Measurements from ENCODE around the gene ATG2A.
"Not testable (repeated sequence)": the region's sequence is repeated elsewhere in the genome, so short reads cannot be mapped to it uniquely, and the experiment has no call there.

The ATG2A gene

DNA sequence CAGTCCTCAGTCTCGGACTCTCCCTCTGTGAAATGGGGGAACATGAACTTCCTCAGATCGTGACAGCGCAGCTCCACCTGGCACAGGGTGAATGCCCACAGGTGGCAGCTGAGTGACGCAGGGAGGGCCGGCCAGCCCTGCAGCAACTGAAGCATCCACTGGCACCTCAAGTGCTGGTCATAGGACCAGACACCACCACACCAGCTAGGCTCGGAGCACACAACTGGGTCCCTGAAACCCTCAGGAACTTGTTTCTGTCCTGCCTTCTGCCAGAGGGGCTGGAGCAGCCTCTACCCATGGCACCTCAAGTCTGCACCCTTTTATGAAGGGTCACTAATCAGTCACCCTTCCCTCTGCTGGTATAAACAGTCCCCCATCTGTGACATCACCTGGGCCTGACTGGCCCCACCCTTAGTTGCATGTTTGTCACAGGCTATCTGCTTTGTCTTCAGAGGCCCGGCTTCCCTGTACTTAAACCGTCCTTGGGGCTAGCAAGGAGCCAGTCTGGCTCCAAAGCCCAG is 65.1 kb downstream of the ATG2A start:
- DNase-seq: no peak

DNA sequence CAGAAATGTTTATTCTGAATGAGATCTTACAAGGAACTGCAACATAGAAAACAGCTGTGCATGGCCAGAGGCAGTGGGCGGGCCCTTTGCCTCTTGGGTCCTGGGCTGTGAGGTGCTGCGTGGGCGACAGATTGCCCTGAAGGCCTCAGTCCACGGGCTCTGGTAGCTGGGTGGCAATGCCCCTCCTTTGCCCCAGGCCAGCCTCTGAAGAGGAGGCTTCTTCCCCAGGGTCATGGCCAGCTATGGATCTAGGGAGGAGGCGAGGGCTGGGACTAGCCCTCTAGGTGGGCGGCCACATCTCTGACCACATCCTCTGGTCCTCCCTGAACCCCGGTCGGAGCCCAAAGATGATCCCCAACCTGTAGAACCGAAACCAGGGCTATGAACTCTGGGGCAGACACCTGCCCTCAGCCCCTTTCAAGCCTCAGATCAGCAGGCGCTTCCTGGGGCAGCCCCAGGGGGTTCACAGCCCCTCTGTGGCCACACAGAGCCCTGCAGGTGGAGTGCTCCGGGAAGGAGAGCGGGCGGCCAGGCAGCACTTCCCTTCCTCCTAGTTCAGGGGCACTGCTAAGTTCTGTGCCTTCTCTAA is 65.9 kb downstream of the ATG2A start:
- DNase-seq: peak; percentile 62

DNA sequence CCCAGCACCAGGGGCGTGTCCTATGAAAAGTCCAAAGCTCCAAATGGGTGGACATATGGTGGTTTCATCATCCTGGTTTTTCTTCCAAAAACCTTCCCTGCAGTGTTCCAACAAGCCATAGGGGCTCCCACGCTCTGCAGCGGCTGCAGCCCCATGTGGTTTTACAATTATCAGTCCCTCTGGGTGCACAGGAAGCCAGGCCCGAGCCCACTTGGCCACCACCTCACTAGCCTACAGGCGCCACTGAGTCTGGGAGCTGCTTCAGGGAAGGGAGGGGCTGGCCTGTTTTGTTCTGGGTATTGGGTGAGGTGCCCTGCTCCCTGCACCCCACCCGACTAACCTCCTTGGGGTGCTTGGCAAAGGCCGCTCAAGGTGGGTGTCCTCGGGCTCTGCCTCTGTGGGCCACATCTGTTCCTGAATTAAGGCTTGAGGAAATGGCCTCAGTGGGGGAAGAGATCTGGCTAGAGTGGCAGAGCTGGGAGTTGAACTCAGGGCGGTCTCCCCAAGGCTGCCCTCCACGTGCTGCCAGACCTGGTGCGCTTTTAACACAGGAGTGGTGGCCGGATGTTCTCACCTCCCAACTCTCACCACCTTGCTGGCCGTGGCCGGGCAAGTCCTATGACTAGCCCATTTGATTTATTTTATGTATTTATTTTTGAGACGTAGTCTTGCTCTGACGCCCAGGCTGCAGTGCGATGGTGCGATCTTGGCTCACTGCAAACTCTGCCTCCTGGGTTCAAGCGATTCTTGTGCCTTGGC is 67.2 kb downstream of the ATG2A start:
- DNase-seq: no peak

DNA sequence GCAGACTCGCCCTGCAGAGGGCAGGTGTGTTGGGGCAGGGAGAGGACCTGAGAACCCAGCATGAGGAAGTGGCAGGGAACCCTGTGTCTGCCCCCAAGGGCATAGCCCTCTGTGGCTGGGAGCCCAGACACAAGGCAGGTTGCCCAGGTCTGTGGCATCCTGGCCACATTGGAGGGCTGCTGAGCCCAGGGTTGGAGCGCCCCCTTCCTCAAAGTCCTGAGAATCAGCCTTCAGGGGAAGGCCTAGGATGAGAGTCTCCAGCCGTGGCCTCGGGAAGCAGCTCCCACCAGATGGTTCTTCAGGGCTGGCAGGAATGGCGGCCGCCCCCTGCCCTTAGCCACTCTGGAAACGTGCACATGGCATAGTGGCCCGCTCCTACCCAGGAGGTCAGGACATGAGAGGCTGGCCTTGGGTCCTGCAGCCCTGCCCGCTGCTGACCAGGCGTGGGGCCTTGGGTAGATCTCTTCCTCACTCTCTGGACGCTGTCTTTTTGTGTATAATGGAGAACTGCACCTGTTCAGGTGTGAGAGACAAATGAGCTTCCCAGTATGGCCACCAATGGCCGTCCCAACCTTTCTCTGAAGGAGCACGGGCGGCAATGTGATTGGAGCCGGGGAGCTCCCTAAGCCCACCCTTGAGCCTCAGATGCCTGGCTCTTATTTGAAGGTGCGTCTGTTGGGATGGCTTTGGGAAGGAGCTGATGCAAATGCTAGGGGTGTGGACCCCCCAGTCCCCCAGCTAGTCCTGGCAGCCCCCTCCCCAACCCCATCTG is 68.0 kb downstream of the ATG2A start:
- DNase-seq: no peak

DNA sequence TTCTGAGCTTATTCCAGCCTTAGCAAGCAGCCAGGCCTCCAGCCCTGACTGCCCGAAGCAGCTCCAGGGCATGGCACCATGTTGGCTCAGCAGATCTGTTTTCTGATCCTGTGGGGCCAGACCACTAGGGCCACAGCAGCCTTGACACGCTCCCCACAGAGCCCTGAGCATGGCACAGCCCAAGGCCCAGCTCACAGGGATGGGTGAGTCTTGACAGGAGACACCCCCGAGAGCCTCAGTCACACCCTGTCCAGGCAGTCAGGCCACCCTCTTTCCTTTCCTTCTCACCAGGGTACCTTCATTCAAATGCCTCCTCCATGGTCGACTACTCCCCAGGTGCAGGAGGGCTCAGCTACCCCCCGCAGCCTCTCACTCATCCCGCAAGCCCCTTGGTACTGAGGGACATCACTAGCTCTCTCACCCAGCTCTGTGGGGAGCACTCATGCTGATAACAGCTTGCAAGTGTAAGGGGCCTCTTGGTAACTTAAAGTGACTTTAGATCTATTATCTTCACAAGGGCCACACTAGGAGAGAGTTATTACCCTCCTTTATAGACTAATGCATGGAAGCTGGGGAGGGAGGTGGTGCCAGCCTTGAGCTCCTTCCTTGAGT is 68.7 kb downstream of the ATG2A start:
- no peak for DNase-seq

DNA sequence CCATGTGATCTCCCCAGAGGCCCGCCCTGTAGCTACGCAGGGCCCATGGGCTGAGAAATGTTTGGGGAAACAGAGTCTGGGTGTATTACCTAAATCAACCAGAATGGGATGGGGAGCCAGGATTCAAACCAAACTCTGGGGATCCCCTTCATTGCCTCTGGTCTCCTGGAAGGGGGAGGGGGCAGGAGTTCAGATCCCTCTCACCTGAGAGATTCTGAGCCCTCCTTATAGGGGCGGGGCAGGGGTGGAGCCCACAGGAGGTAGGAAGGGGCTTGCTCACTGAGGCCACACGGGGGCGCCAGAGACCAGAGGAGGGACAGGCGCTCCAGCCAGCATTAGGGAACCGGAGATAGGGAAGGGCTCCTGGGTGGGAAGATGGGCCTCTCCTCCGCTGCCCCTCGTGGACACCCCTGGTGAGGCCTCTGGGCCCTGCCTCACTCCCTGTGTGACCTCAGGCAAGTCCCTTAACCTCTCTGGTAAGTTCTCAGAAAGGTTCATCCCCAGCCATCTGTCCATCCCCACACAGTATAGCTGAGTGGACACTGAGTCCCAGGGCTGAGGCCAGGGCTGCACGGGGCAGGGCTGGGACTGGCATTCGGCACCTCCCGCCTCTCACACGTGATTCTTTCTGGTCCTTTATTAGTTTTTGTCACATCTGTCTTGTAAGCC is 69.9 kb downstream of the ATG2A start:
- DNase-seq: peak; percentile 94

DNA sequence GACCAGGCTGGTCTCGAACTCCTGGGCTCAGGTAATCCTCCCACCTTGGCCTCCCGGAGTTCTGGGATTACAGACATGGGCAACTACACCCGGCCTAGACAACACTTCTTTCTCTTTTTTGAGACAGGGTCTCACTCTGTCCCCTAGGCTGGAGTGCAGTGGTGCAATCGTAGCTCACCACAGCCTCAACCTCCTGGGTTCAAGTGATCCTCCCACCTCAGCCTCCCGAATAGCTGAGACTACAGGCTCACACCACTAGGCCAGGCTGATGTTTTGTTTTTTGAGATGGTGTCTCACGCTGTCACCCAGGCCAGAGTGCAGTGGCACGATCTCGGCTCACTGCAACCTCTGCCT is 71.3 kb downstream of the ATG2A start:
- not testable (repeated sequence) for DNase-seq

DNA sequence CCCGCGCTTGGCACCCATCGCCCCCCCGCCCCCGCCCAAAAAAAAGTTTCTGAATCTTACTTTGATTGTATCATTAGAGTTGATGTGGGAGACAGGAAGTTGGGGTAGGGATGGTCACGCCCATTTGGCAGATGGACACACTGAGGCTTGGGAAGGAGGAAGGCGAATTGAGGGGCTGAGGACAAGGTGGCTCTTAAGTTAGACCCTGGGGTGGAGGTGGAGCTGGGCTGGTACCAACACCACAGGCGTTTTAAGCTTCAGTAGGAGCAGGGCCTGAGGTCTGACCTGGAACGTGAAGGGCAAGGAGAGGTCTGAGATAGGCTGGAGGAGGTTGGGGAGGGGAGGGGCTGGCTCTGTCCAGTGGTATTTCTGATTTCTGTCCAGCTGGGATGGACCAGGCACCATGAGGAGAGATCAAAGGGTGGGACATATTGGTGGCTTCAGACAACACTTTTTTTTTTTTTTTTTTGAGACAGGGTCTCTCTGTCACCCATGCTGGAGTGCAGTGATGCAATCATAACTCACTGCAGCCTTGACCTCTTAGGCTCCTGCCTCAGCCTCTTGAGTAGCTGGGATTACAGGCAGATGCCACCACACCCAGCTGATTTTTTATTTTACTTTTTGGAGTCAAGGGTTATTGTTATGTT is 71.8 kb downstream of the ATG2A start:
- DNase-seq: no peak

All from activated CD4-positive, alpha-beta T cell treated with anti-CD3 and anti-CD28 coated beads, Interleukin-2, amount 50 U/mL, for 16 hours (primary cell).